ENCODE data around the gene ZNF549. TPM values are rescaled to one million over a fixed set of nuclear protein-coding genes. Genes with fewer than 3 reads are reported as not detected.

Gene ZNF549
- total and polyA plus RNA-seq, 2 of the 13 experiments (the other 11 are each of a cell fraction or from before 2014, with no cell fraction given), result 2.8 to 6.4 TPM

GRCh38 chr19:57578487-57579205 is 51.5 kb downstream of the ZNF549 start, which contains the start of gene ZNF416 (continued):
- TF ChIP-seq ZKSCAN1 (IDR thresholded peaks at IDR 0.05; ENCODE audit: low read length), result no peak
- TF ChIP-seq REST (IDR thresholded peaks at IDR 0.05; ENCODE audit: borderline replicate concordance in 1 of 2, low read depth in 1 of 2, low read length in 2 of 2), result no peak
- TF ChIP-seq ZNF550 (CRISPR knock-in tag; IDR thresholded peaks at IDR 0.05; ENCODE audit: borderline replicate concordance), result no peak
- peak; percentile 65 for TF ChIP-seq ZNF883 (CRISPR knock-in tag; IDR thresholded peaks at IDR 0.05; ENCODE audit: not compliant biosample characterization)
- TF ChIP-seq ZBTB14 (CRISPR knock-in tag; IDR thresholded peaks at IDR 0.05), result no peak
- TF ChIP-seq GMEB1 (CRISPR knock-in tag; IDR thresholded peaks at IDR 0.05; ENCODE audit: borderline replicate concordance), result peak; percentile 92
- TF ChIP-seq MTA1 (CRISPR knock-in tag; IDR thresholded peaks at IDR 0.05; ENCODE audit: borderline replicate concordance), result peak; percentile 55; the same call in 1 of the 2 replicates
- peak; percentile 38; the same call in 1 of the 2 replicates for TF ChIP-seq ARNTL (CRISPR knock-in tag; IDR thresholded peaks at IDR 0.05)
- peak; percentile 49; the same call in 1 of the 2 replicates for TF ChIP-seq TAF1 (CRISPR knock-in tag; IDR thresholded peaks at IDR 0.05)
- no peak for TF ChIP-seq U2AF2 (IDR thresholded peaks at IDR 0.05; ENCODE audit: low read depth, low read length)
- TF ChIP-seq TERF1 (CRISPR knock-in tag; IDR thresholded peaks at IDR 0.05), result no peak
- TF ChIP-seq TBP (CRISPR knock-in tag; IDR thresholded peaks at IDR 0.05), result no peak
- TF ChIP-seq PTBP1 (IDR thresholded peaks at IDR 0.05; ENCODE audit: low read depth, low read length, poor library complexity, severe bottlenecking), result no peak
- no peak for TF ChIP-seq AHDC1 (CRISPR knock-in tag; IDR thresholded peaks at IDR 0.05; ENCODE audit: borderline replicate concordance)
- no peak for TF ChIP-seq SIN3B (IDR thresholded peaks at IDR 0.05; ENCODE audit: low read length)

Measured in HepG2 (cell line).